OCI-LY3 (cell line): ENCODE data around the gene TRIML1.

ENCODE experiments used
- H2AFZ ChIP-seq: fragments of 200-600, 300-600 bp; shearing (Covaris generic); 2 replicates; pipeline ENCODE4 v1.6.0; 2014; ENCODE audit warnings: antibody characterized with exemption, low read depth, low read length
- H3K27ac ChIP-seq: fragments of 200-600, 300-600 bp; sonication (generic); 2 replicates; pipeline ENCODE4 v1.5.1; 2014; ENCODE audit warnings: mild to moderate bottlenecking, low read length, moderate library complexity, mixed read lengths
- H3K27me3 ChIP-seq: fragments of 200-600, 300-600 bp; sonication (generic); 2 replicates; pipeline ENCODE4 v1.6.1; 2014; ENCODE audit warnings: low read depth, low read length, mixed read lengths
- H3K36me3 ChIP-seq: fragments of 200-600, 300-600 bp; sonication (generic); replicated peaks from 2 replicates; pipeline ENCODE3; 2014; ENCODE audit warnings: low read depth, low read length, mixed read lengths
- H3K4me1 ChIP-seq: fragments of 300-600, 200-600 bp; sonication (generic); 2 replicates; pipeline ENCODE4 v1.6.1; 2014; ENCODE audit warnings: low read length, mixed read lengths
- H3K4me2 ChIP-seq: fragments of 200-600, 300-600 bp; sonication (generic); 2 replicates; pipeline ENCODE4 v1.6.1; 2014; ENCODE audit warnings: low read length, mixed read lengths
- H3K4me3 ChIP-seq: fragments of 300-600, 200-600 bp; sonication (generic); 2 replicates; pipeline ENCODE4 v1.5.1; 2014; ENCODE audit warnings: antibody characterized with exemption, mild to moderate bottlenecking, low read length, moderate library complexity
- H3K79me2 ChIP-seq: fragments of 300-600, 200-600 bp; shearing (Covaris generic); 2 replicates; pipeline ENCODE4 v1.6.1; 2014; ENCODE audit warnings: mild to moderate bottlenecking, low read length, mixed read lengths
- H3K9ac ChIP-seq: fragments of 300-600, 200-600 bp; shearing (Covaris generic); 2 replicates; pipeline ENCODE4 v1.6.0; 2014; ENCODE audit warnings: mild to moderate bottlenecking, low read length, moderate library complexity
- H3K9me3 ChIP-seq: fragments of 200-600, 300-600 bp; shearing (Covaris generic); 2 replicates; pipeline ENCODE4 v1.6.1; 2014; ENCODE audit warnings: low read length, mixed read lengths; ENCODE audit not compliant: insufficient read depth
- H4K20me1 ChIP-seq: fragments of 200-600, 300-600 bp; sonication (generic); 2 replicates; pipeline ENCODE4 v1.6.1; 2016; ENCODE audit warnings: low read length, mixed read lengths; ENCODE audit not compliant: insufficient read depth
- CTCF ChIP-seq: fragments of 200-600, 300-600 bp; sonication (generic); IDR thresholded peaks from 2 replicates; pipeline ENCODE4 v1.5.1; 2014; ENCODE audit warnings: antibody characterized with exemption, low read length, low read depth
- EZH2phosphoT487 ChIP-seq: fragments of 200-600 bp; shearing (Covaris generic); IDR thresholded peaks from 2 replicates; pipeline ENCODE4 v1.6.1; 2018; ENCODE audit warnings: antibody characterized with exemption, mixed run types, low read depth

Gene TRIML1

DNA sequence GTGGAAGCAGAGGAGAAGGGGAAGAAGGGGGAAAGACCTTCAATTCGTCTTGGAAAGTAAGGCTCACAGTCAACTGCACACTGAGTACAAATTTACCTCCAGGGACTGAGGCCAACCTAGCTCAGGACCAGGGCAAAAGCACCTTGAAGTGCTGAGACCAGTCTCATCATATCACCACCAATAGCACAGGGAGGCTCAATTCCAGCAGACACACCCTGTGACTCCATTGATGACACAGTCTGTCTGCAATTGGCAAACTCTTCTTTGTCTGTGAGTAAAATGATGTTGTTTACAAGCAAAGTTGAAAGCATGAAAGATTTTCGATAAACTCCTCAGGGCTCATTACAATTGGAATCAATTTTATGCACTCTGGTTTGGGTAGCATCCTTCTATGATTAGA lies 32.3 kb downstream of the TRIML1 start:
- H3K4me2 ChIP-seq = no peak overlapping the region
- no peaks in the 10 kb centered on the region for H4K20me1 ChIP-seq
- H3K27me3 ChIP-seq = no peaks in the 10 kb centered on the region
- no peak for TF ChIP-seq CTCF
- TF ChIP-seq EZH2phosphoT487 = no peak
- no peaks in the 10 kb centered on the region for H3K79me2 ChIP-seq
- no peak overlapping the region for H3K9ac ChIP-seq
- no peak overlapping the region for H3K27ac ChIP-seq
- no peak overlapping the region for H3K4me3 ChIP-seq
- no peaks in the 10 kb centered on the region for H3K9me3 ChIP-seq
- no peak overlapping the region for H2AFZ ChIP-seq
- no peaks in the 10 kb centered on the region for H3K36me3 ChIP-seq
- no peaks in the 10 kb centered on the region for H3K4me1 ChIP-seq

GRCh38 chr4:188175288-188175687 lies 36.0 kb downstream of the TRIML1 start:
- Histone ChIP-seq H3K9ac (no peak overlapping the region), H3K79me2 (no peaks in the 10 kb centered on the region), H3K27ac (no peak overlapping the region), H3K27me3 (no peaks in the 10 kb centered on the region), H3K4me1 (no peaks in the 10 kb centered on the region), H2AFZ (no peak overlapping the region), H3K4me2 (no peak overlapping the region), H3K36me3 (no peaks in the 10 kb centered on the region), H4K20me1 (no peaks in the 10 kb centered on the region), H3K4me3 (no peak overlapping the region), H3K9me3 (no peaks in the 10 kb centered on the region)
- TF ChIP-seq EZH2phosphoT487 = no peak
- TF ChIP-seq CTCF = no peak

DNA sequence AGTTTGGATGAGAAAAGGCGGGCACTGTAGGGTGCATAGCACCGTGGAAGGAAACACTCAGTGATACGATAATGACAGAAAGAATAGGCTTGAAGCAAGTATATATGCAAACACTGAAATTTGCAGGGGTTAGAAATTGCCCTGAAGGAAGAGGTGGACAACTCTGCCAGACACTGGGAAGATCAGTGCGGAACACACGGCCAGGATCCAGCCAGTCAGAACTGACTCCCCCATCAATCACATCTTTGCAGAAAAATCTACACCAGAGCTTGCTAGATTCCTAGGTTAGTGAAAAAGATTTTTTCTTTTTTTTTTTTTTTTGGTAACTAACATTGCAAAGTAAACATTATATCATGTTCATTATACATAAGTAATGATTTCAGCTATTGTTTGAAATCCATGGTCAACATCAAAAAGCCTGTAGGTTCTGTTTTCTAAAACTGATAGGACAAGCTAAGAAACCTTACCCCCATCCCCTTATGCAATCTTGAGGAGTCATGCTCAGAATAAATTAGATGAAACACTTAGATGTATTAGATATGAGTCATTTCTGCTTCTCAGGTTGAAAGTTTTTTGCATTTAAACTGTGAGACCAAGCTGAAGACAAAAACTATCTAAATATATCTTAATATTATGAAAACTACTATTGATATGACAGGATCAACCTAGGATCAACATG lies 38.9 kb downstream of the TRIML1 start:
- Histone ChIP-seq H4K20me1 (no peaks in the 10 kb centered on the region), H3K4me3 (no peak overlapping the region), H3K36me3 (no peaks in the 10 kb centered on the region), H3K4me1 (no peaks in the 10 kb centered on the region), H3K27me3 (no peaks in the 10 kb centered on the region), H3K9me3 (no peaks in the 10 kb centered on the region), H2AFZ (no peak overlapping the region), H3K9ac (no peak overlapping the region), H3K27ac (no peak overlapping the region), H3K4me2 (no peak overlapping the region), H3K79me2 (no peaks in the 10 kb centered on the region)
- TF ChIP-seq CTCF (no peak), EZH2phosphoT487 (no peak)

- no peaks in the 10 kb centered on the region for H3K4me1 ChIP-seq
- no peaks in the 10 kb centered on the region for H4K20me1 ChIP-seq
- no peaks in the 10 kb centered on the region for H3K36me3 ChIP-seq
- H2AFZ ChIP-seq = no peak overlapping the region
- H3K27me3 ChIP-seq = no peaks in the 10 kb centered on the region
- no peak overlapping the region for H3K4me3 ChIP-seq
- TF ChIP-seq CTCF (no peak), EZH2phosphoT487 (no peak)
- H3K4me2 ChIP-seq = no peak overlapping the region
- H3K9me3 ChIP-seq = no peaks in the 10 kb centered on the region
- no peaks in the 10 kb centered on the region for H3K79me2 ChIP-seq
- H3K27ac ChIP-seq = no peak overlapping the region
- H3K9ac ChIP-seq = no peak overlapping the region
These were observed 39.6 kb downstream of the TRIML1 start for GRCh38 chr4:188178806-188179205.
